SU-DHL-6 (cell line): ENCODE measurements around the gene COL12A1.

ENCODE experiments used
- H2AFZ ChIP-seq: fragments of 200-600 bp; sonication (generic); 2 replicates; pipeline ENCODE4 v1.6.1; 2014; ENCODE audit warnings: low read depth, mild to moderate bottlenecking, moderate library complexity, mixed read lengths, antibody characterized with exemption, low read length; ENCODE audit not compliant: severe bottlenecking
- H3F3A ChIP-seq: fragments of 200-600 bp; shearing (Covaris generic); 2 replicates; pipeline ENCODE4 v1.6.0; 2016; ENCODE audit warnings: antibody characterized with exemption, mild to moderate bottlenecking; ENCODE audit not compliant: insufficient read depth
- H3K27ac ChIP-seq: fragments of 200-600 bp; sonication (generic); 2 replicates; pipeline ENCODE4 v1.5.1; 2016; ENCODE audit warnings: low read depth, mild to moderate bottlenecking, low read length, moderate library complexity, mixed read lengths
- H3K27me3 ChIP-seq: fragments of 200-600 bp; sonication (generic), shearing (Covaris generic); 2 replicates; pipeline ENCODE4 v1.6.0; 2014; ENCODE audit warnings: mild to moderate bottlenecking, low read length
- H3K36me3 ChIP-seq: fragments of 200-600 bp; sonication (generic); 2 replicates; pipeline ENCODE4 v1.6.1; 2014; ENCODE audit warnings: mild to moderate bottlenecking, low read length, mixed read lengths
- H3K4me2 ChIP-seq: fragments of 300-600, 200-600 bp; shearing (Covaris generic), sonication (generic); 2 replicates; pipeline ENCODE4 v1.6.0; 2014; ENCODE audit warnings: low read length, low read depth, mild to moderate bottlenecking; ENCODE audit not compliant: poor library complexity, severe bottlenecking
- H3K4me3 ChIP-seq: fragments of 200-600 bp; sonication (generic); 2 replicates; pipeline ENCODE4 v1.5.1; 2014; ENCODE audit warnings: antibody characterized with exemption, low read length, mild to moderate bottlenecking, mixed read lengths; ENCODE audit not compliant: insufficient read depth, poor library complexity, severe bottlenecking
- H3K79me2 ChIP-seq: fragments of 200-600 bp; sonication (generic); 2 replicates; pipeline ENCODE4 v1.6.1; 2014; ENCODE audit warnings: mild to moderate bottlenecking, low read length, moderate library complexity; ENCODE audit not compliant: insufficient read depth
- H3K9ac ChIP-seq: fragments of 200-600 bp; sonication (generic); 2 replicates; pipeline ENCODE4 v1.7.0; 2014; ENCODE audit warnings: mild to moderate bottlenecking, low read length
- H3K9me2 ChIP-seq: fragments of 200-600 bp; sonication (generic); replicated peaks from 2 replicates; pipeline ENCODE4 v1.6.1; 2014; ENCODE audit warnings: low read length; ENCODE audit not compliant: insufficient read depth
- H3K9me3 ChIP-seq: fragments of 200-600 bp; sonication (generic); 2 replicates; pipeline ENCODE4 v1.6.1; 2014; ENCODE audit warnings: low read length, mixed read lengths; ENCODE audit not compliant: insufficient read depth
- H4K20me1 ChIP-seq: fragments of 200-600 bp; sonication (generic); 2 replicates; pipeline ENCODE4 v1.6.1; 2014; ENCODE audit warnings: low read depth, mild to moderate bottlenecking, antibody characterized with exemption, low read length, moderate library complexity, mixed read lengths
- CTCF ChIP-seq: fragments of 200-600 bp; sonication (generic); IDR thresholded peaks from one replicate; pipeline ENCODE4 v1.5.1; 2017; ENCODE audit warnings: antibody characterized with exemption, mild to moderate bottlenecking, low read length, moderate library complexity; ENCODE audit not compliant: insufficient read depth, poor library complexity, severe bottlenecking
- EZH2phosphoT487 ChIP-seq: fragments of 200-600 bp; sonication (generic), shearing (Covaris generic); conservative IDR thresholded peaks from 2 replicates; pipeline ENCODE4 v1.6.1; 2018; ENCODE audit warnings: mild to moderate bottlenecking, antibody characterized with exemption, low read length, moderate library complexity, mixed read lengths

Gene COL12A1

GRCh38 chr6:75084872-75085381 is 120.9 kb downstream of the COL12A1 start:
- Histone ChIP-seq H3K9ac (no peak overlapping the region), H3K36me3 (no peaks in the 10 kb centered on the region), H4K20me1 (no peaks in the 10 kb centered on the region), H2AFZ (no peak overlapping the region), H3K27ac (no peak overlapping the region), H3K9me2 (no peaks in the 10 kb centered on the region), H3K4me3 (no peak overlapping the region), H3K9me3 (no peaks in the 10 kb centered on the region), H3F3A (no peaks in the 10 kb centered on the region), H3K79me2 (no peaks in the 10 kb centered on the region), H3K27me3 (no peaks in the 10 kb centered on the region), H3K4me2 (no peak overlapping the region)
- TF ChIP-seq CTCF (no peak), EZH2phosphoT487 (no peak)

GRCh38 chr6:75084018-75084417 is 121.8 kb downstream of the COL12A1 start:
- Histone ChIP-seq H3K27ac (no peak overlapping the region), H3K9ac (no peak overlapping the region), H3F3A (no peaks in the 10 kb centered on the region)

GRCh38 chr6:75081921-75082320 is 123.9 kb downstream of the COL12A1 start:
- Histone ChIP-seq H3K9me2 (no peaks in the 10 kb centered on the region), H3K4me2 (no peak overlapping the region), H2AFZ (no peak overlapping the region), H3K36me3 (no peaks in the 10 kb centered on the region), H3K27ac (no peak overlapping the region), H4K20me1 (no peaks in the 10 kb centered on the region), H3K79me2 (no peaks in the 10 kb centered on the region), H3K9me3 (no peaks in the 10 kb centered on the region), H3K27me3 (no peaks in the 10 kb centered on the region), H3F3A (no peaks in the 10 kb centered on the region), H3K9ac (no peak overlapping the region), H3K4me3 (no peak overlapping the region)
- TF ChIP-seq EZH2phosphoT487, result no peak
- no peak for TF ChIP-seq CTCF

More at GRCh38 chr6:75084018-75084417, 121.8 kb downstream of the COL12A1 start:
- H3K79me2 ChIP-seq, result no peaks in the 10 kb centered on the region
- H3K4me3 ChIP-seq, result no peak overlapping the region
- TF ChIP-seq CTCF, result no peak
- TF ChIP-seq EZH2phosphoT487, result no peak
- no peaks in the 10 kb centered on the region for H3K36me3 ChIP-seq
- no peaks in the 10 kb centered on the region for H3K27me3 ChIP-seq
- H3K9me2 ChIP-seq, result no peaks in the 10 kb centered on the region
- H3K4me2 ChIP-seq, result no peak overlapping the region
- no peak overlapping the region for H2AFZ ChIP-seq
- no peaks in the 10 kb centered on the region for H3K9me3 ChIP-seq
- no peaks in the 10 kb centered on the region for H4K20me1 ChIP-seq

GRCh38 chr6:75081047-75081446 is 124.8 kb downstream of the COL12A1 start:
- Histone ChIP-seq H3K79me2 (no peaks in the 10 kb centered on the region), H3F3A (no peaks in the 10 kb centered on the region), H3K27ac (no peak overlapping the region), H3K27me3 (no peaks in the 10 kb centered on the region), H3K9ac (no peak overlapping the region), H3K4me2 (no peak overlapping the region), H3K9me2 (no peaks in the 10 kb centered on the region), H3K9me3 (no peaks in the 10 kb centered on the region), H3K4me3 (no peak overlapping the region), H3K36me3 (no peaks in the 10 kb centered on the region), H2AFZ (no peak overlapping the region), H4K20me1 (no peaks in the 10 kb centered on the region)
- TF ChIP-seq EZH2phosphoT487, result no peak
- no peak for TF ChIP-seq CTCF
